Measurements from ENCODE around the gene PDCD1LG2. TPM values are rescaled to one million over a fixed set of nuclear protein-coding genes. Genes with fewer than 3 reads are reported as not detected.
A peak's percentile ranks its signal among the peaks of the same experiment; 100 is the strongest.
"Not testable (repeated sequence)": the region's sequence is repeated elsewhere in the genome, so short reads cannot be mapped to it uniquely, and the experiment has no call there.

PDCD1LG2 gene
- total RNA-seq, 1 donor from 2014 or later = 2.8 TPM

DNA sequence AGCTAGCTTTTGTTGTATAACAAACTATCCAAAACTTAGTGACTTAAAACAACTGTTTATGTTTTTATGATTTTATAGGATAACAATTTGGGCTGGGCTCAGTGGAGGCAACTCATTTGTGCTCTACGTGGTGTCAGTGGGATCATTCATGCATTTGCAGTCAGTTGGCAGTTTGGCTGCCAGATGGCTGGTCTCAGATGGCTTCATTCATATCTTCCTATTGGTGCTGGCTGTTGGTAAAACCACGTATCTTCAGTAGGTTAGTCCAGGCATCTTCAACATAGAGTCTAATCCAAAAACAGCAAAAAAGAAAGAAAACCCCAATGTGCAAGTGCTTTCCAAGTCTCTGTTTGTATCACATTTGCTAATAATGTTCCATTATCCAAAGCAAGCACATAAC is 66.9 kb downstream of the PDCD1LG2 start:
- CTCF ChIA-PET = no interaction called here
- Mint-ChIP-seq H3K4me1 (peaks cover 43% of the 10 kb centered on the region), H3K27ac (peak overlapping the region; percentile 8), H3K36me3 (ENCODE audit: low read depth) (peaks cover 13% of the 10 kb centered on the region), H3K4me3 (no peak overlapping the region), H3K9me3 (peaks cover 2% of the 10 kb centered on the region), H3K27me3 (no peaks in the 10 kb centered on the region)
- POLR2A ChIA-PET = no interaction called here
- intact Hi-C loops (cut with micrococcal nuclease) = no loop called here
- DNase-seq (no peak), ATAC-seq (ENCODE audit: low read depth) (no peak)
- TF ChIP-seq, protein P1, sequence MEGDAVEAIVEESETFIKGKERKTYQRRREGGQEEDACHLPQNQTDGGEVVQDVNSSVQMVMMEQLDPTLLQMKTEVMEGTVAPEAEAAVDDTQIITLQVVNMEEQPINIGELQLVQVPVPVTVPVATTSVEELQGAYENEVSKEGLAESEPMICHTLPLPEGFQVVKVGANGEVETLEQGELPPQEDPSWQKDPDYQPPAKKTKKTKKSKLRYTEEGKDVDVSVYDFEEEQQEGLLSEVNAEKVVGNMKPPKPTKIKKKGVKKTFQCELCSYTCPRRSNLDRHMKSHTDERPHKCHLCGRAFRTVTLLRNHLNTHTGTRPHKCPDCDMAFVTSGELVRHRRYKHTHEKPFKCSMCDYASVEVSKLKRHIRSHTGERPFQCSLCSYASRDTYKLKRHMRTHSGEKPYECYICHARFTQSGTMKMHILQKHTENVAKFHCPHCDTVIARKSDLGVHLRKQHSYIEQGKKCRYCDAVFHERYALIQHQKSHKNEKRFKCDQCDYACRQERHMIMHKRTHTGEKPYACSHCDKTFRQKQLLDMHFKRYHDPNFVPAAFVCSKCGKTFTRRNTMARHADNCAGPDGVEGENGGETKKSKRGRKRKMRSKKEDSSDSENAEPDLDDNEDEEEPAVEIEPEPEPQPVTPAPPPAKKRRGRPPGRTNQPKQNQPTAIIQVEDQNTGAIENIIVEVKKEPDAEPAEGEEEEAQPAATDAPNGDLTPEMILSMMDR (IDR thresholded peaks at IDR 0.05) = no peak

DNA sequence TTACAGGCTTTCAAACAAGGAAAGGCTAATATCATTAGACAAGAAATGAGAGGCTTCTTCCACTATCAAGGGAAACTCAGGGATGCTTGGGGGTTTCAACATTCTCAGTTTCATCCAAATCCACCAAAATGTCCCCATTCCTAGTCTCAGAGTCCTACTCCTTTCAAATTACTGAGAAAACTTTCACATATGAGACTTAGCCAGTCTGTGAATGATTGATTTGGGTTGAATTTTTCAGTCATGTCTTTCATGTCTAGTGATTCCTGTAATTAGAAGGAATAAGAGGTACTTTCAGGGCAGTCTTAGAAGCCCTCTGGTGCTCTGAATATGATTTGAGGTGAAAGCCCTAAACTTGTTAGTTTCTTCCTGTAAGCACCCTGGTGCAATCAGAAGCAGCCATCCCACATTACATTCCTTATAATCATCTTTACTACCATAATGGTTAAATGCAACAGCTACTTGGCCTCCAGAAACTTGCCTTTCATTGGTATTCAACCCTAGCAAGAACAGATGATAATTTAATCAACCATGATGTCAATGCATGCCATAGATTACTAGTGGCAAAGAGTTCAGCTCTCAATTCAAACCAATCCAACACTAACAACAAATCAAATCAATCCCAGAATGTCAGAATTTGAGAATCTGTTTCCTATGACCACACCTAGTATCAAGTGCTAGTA is 67.8 kb downstream of the PDCD1LG2 start:
- intact Hi-C loops (cut with micrococcal nuclease) = loop anchor here (1.0 kb wide), 1 partner anchor 9 kb away; no protein-coding TSS in a partner anchor
- TF ChIP-seq, protein P1 (IDR thresholded peaks at IDR 0.05) = no peak
- ATAC-seq (ENCODE audit: low read depth) (no peak), DNase-seq (no peak)
- no peak overlapping the region for H3K4me3 Mint-ChIP-seq
- ChIA-PET POLR2A (interaction anchor here (0.9 to 1.2 kb wide), 2 partner anchors 68 to 139 kb away, joined by 3 to 5 read pairs; partner anchors contain the start of gene PDCD1LG2), CTCF (interaction anchor here (0.6 kb wide), 1 partner anchor 18 kb away, joined by 3 read pairs; no protein-coding TSS in a partner anchor)
- H3K4me1 Mint-ChIP-seq = peaks cover 51% of the 10 kb centered on the region
- H3K27ac Mint-ChIP-seq = peak overlapping the region; percentile 10
- peaks cover 2% of the 10 kb centered on the region for H3K9me3 Mint-ChIP-seq
- no peaks in the 10 kb centered on the region for H3K27me3 Mint-ChIP-seq
- H3K36me3 Mint-ChIP-seq (ENCODE audit: low read depth) = peaks cover 13% of the 10 kb centered on the region

DNA sequence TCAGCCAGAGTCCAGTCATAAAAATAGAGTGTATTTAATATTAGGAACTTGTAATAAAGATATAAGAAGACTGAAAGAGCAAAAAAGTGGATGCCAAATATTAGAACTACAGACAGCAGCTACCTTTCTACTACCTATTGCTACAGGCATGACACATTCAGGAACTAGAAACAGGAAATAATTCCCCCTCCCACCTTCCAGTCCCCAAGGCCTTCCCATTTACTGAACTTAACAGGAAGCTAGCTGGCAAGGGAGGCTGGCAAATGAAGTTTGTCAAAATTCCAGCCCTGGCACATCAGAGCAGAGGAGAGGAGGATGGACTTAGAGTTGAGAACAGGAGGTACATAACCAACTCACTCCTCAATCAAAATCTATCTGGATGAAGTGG is 68.4 kb downstream of the PDCD1LG2 start:
- CTCF ChIA-PET = no interaction called here
- peaks cover 57% of the 10 kb centered on the region for H3K4me1 Mint-ChIP-seq
- POLR2A ChIA-PET = interaction anchor here (0.9 to 1.2 kb wide), 2 partner anchors 68 to 140 kb away, joined by 3 to 5 read pairs; partner anchors contain the start of gene PDCD1LG2
- peaks cover 2% of the 10 kb centered on the region for H3K9me3 Mint-ChIP-seq
- TF ChIP-seq, protein P1 (IDR thresholded peaks at IDR 0.05) = no peak
- DNase-seq = no peak
- H3K27ac Mint-ChIP-seq = peak overlapping the region; percentile 18
- H3K27me3 Mint-ChIP-seq = no peaks in the 10 kb centered on the region
- intact Hi-C loops (cut with micrococcal nuclease) = loop anchor here (1.0 kb wide), 1 partner anchor 9 kb away; no protein-coding TSS in a partner anchor
- peaks cover 13% of the 10 kb centered on the region for H3K36me3 Mint-ChIP-seq (ENCODE audit: low read depth)
- H3K4me3 Mint-ChIP-seq = no peak overlapping the region
- ATAC-seq (ENCODE audit: low read depth) = no peak

DNA sequence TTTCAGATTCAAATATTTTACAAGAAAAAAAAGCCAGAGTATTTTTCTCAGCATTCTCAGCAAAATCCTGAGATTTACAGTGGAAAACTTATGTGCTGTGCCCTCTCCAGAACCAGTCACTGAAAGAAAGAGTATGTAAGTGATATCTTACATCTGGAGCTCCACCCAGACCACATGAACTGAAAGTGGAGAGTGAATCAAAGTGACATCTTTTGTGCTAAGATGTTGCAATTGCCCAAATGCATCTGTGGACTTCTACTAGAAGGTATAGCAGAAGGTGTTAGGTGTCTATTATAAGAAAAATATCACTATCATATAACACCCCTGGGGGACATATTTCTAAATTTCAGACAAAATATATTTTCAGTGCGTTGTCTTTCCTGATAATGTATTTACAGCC is 69.5 kb downstream of the PDCD1LG2 start:
- Mint-ChIP-seq H3K27ac (no peak overlapping the region), H3K9me3 (no peaks in the 10 kb centered on the region), H3K4me3 (no peak overlapping the region), H3K27me3 (no peaks in the 10 kb centered on the region), H3K36me3 (ENCODE audit: low read depth) (peaks cover 12% of the 10 kb centered on the region), H3K4me1 (peaks cover 67% of the 10 kb centered on the region)
- TF ChIP-seq, protein P1 (IDR thresholded peaks at IDR 0.05) = no peak
- no peak for ATAC-seq (ENCODE audit: low read depth)
- ChIA-PET CTCF (interaction anchor here (0.9 to 1.1 kb wide), 2 partner anchors 11 to 21 kb away, joined by 3 read pairs; no protein-coding TSS in a partner anchor), POLR2A (interaction anchor here (1.5 kb wide), 1 partner anchor 49 kb away, joined by 5 read pairs; no protein-coding TSS in a partner anchor)
- intact Hi-C loops (cut with micrococcal nuclease) = no loop called here
- no peak for DNase-seq

DNA sequence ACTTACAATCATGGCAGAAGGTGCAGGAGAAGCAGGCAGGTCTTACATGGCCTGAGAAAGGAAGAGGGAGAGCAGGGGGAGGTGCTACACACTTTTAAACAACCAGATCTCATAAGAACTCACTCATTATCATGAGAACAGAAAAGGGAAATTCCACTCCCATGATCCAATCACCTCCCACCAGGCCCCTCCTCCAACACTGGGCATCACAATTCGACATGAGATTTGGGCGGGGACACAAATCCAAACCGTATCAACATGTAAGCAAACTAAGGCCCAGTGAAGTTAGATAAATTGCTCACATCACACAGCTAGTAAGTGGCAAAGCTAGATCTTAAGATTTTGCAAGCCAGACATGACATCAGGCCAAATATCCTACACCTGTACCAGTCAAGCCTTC is 70.3 kb downstream of the PDCD1LG2 start:
- H3K4me3 Mint-ChIP-seq = no peak overlapping the region
- H3K36me3 Mint-ChIP-seq (ENCODE audit: low read depth) = peaks cover 12% of the 10 kb centered on the region
- ChIA-PET POLR2A (interaction anchor here (0.9 to 1.5 kb wide), 3 partner anchors 50 to 70 kb away, joined by 3 to 5 read pairs (median 3); partner anchors contain the start of gene PDCD1LG2), CTCF (interaction anchor here (1.1 kb wide), 1 partner anchor 22 kb away, joined by 3 read pairs; no protein-coding TSS in a partner anchor)
- intact Hi-C loops (cut with micrococcal nuclease) = no loop called here
- ATAC-seq (ENCODE audit: low read depth) = no peak
- no peaks in the 10 kb centered on the region for H3K9me3 Mint-ChIP-seq
- TF ChIP-seq, protein P1 (IDR thresholded peaks at IDR 0.05) = no peak
- DNase-seq = no peak
- H3K27me3 Mint-ChIP-seq = no peaks in the 10 kb centered on the region
- peaks cover 75% of the 10 kb centered on the region for H3K4me1 Mint-ChIP-seq
- H3K27ac Mint-ChIP-seq = peak overlapping the region; percentile 85

DNA sequence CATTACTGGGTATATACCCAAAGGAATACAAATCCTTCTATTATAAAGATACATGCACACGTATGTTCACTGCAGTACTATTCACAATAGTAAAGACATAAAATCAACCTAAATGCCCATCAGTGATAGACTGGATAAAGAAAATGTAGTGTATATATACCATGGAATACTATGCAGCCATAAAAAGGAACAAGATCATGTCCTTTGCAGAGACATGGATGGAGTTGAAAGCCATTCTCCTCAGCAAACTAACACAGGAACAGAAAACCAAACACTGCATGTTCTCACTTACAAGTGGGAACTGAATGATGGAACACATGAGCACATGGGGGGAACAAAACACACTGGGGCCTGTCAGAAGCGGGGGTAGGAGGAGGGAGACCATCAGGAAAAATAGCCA is 71.4 kb downstream of the PDCD1LG2 start:
- DNase-seq; H3K4me3 Mint-ChIP-seq; H3K27me3 Mint-ChIP-seq; H3K9me3 Mint-ChIP-seq; ATAC-seq (ENCODE audit: low read depth): not testable (repeated sequence)
- intact Hi-C loops (cut with micrococcal nuclease) = loop anchor here (2.0 kb wide), 1 partner anchor 15 kb away; no protein-coding TSS in a partner anchor
- ChIA-PET POLR2A (interaction anchor here (0.8 to 9.3 kb wide), 9 partner anchors 8 to 144 kb away, joined by 3 to 178 read pairs (median 31); partner anchors contain the start of genes CD274, PDCD1LG2, PLGRKT and RIC1), CTCF (interaction anchor here (1.0 to 3.3 kb wide), 3 partner anchors 16 to 140 kb away, joined by 3 to 10 read pairs (median 4); no protein-coding TSS in a partner anchor)
- Mint-ChIP-seq H3K36me3 (ENCODE audit: low read depth) (peaks cover 12% of the 10 kb centered on the region), H3K27ac (peak overlapping the region; percentile 99), H3K4me1 (peaks cover 86% of the 10 kb centered on the region)

Measured in activated B cell treated with CpG ODN at 0.5 μM for 24 hours (primary cell).